GM12874 (cell line): ENCODE data around the gene CANT1.

Experiments
- TF ChIP-seq, protein P1 (sequence below): IDR thresholded peaks from 2 replicates; pipeline ENCODE4 v1.5.1; 2011; ENCODE audit warnings: low read depth, mild to moderate bottlenecking, control low read depth, low read length, moderate library complexity; ENCODE audit not compliant: insufficient read depth

The CANT1 gene

DNA sequence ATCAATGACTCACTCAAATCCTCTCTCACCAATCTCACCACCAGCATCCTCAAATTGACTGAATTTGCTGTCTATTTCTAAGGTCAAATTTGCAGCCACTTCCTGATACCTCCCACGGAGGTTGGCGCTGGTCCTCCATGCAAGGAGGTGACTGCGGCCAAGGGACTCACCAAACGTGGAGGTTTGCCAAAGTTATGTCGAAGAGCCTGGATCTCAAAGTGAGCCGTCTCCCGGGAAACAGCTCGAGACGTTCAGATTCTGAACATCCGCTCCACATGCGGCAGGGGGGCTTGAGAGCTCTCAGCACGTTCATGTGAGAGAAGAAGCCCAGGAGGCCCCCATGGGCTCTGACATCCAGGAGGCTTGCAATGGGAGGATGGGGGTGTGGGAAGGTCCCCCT is 52.4 kb downstream of the CANT1 start:
- TF ChIP-seq, protein P1, sequence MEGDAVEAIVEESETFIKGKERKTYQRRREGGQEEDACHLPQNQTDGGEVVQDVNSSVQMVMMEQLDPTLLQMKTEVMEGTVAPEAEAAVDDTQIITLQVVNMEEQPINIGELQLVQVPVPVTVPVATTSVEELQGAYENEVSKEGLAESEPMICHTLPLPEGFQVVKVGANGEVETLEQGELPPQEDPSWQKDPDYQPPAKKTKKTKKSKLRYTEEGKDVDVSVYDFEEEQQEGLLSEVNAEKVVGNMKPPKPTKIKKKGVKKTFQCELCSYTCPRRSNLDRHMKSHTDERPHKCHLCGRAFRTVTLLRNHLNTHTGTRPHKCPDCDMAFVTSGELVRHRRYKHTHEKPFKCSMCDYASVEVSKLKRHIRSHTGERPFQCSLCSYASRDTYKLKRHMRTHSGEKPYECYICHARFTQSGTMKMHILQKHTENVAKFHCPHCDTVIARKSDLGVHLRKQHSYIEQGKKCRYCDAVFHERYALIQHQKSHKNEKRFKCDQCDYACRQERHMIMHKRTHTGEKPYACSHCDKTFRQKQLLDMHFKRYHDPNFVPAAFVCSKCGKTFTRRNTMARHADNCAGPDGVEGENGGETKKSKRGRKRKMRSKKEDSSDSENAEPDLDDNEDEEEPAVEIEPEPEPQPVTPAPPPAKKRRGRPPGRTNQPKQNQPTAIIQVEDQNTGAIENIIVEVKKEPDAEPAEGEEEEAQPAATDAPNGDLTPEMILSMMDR: no peak

- TF ChIP-seq, protein P1: no peak
These were observed 53.3 kb downstream of the CANT1 start for GRCh38 chr17:78956254-78956653.

DNA sequence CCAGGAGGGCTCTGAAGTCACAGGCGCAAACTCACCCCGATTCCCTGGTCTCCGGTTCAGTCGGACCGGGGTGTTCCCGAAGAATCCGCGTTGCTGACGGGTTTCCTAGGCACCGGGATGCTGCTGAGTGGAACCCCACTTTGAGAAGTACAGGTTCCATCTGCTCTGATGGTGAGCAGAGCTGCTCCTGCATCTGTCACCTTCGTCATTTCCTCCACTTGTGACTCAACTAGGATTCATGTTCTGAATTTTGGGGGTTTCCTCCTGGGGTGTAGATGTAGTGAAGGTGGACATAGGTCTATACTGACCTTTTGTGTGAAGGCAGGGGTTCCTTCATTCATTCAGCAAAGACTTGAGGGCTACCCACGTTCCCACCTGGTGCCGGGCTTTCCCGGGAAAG is 54.9 kb downstream of the CANT1 start:
- TF ChIP-seq, protein P1: no peak

GRCh38 chr17:78953356-78954350 is 55.9 kb downstream of the CANT1 start:
- TF ChIP-seq, protein P1: no peak

GRCh38 chr17:78952706-78953105 is 56.9 kb downstream of the CANT1 start:
- TF ChIP-seq, protein P1: no peak

- TF ChIP-seq, protein P1: no peak
These were observed 57.5 kb downstream of the CANT1 start for GRCh38 chr17:78951967-78952551.

DNA sequence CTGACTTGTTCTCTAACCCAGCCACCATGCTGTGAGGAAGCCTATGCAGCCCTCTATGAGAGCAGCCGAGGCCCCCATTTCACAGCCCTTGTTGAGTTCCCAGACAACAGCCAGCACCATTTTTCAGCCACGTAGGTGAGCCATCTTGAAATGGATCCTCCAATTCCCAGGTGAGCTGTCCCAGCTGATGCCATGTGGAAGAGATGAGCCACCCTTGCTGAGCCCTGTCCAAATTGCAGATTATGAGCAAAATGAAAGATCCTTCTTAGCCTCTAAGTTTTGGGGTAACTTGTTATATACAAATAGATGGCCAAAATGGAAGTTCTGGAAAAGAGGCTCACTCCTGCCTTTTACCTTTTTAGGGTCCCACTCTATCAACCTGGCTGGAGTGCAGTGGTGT is 58.7 kb downstream of the CANT1 start:
- TF ChIP-seq, protein P1: no peak
